ENCODE results near the gene EXOSC7.
"Not testable (repeated sequence)": the region's sequence is repeated elsewhere in the genome, so short reads cannot be mapped to it uniquely, and the experiment has no call there.

EXOSC7 gene

DNA sequence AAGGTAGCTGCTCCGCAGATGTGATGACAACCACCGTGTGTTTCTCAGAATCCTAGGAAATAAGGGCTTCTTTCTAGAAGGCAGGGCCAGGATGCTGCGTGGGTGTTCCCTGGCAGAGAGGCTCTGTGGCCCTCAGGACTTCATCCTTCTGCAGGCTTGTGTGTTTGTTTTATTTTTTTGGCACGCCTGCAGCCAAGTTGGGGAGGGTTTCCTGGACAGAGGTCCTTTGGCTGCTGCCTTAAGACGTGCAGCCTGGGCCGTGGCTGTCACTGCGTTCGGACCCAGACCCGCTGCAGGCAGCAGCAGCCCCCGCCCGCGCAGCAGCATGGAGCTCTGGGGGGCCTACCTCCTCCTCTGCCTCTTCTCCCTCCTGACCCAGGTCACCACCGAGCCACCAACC lies 50.0 kb downstream of the EXOSC7 start, which contains the start of gene CLEC3B:
Gene CLEC3B (plus strand): TSS at position 266 of the 400 bp plus-strand sequence. CDS start 60 bp downstream, at position 326.
- FAIRE-seq: no peak

DNA sequence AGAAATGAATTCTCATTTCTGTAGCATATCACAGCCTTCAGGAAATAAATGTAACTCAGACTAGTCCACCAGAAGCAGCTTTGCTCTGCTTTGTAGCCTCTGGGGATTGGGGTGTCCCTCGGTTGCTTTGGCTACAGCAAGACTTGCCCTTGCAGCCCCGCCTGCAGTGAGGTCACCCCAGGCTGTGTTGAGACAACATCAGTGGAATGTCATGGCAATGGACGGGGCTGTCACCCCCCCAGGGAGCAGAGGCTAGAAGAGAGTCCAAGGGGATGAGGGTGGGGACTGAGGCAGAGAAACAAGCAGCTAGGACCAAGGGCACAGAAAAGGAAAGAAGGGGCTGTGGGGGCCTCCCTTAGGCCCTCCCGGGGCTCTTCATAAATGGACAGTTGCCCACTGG lies 50.9 kb downstream of the EXOSC7 start:
- no peak for FAIRE-seq

DNA sequence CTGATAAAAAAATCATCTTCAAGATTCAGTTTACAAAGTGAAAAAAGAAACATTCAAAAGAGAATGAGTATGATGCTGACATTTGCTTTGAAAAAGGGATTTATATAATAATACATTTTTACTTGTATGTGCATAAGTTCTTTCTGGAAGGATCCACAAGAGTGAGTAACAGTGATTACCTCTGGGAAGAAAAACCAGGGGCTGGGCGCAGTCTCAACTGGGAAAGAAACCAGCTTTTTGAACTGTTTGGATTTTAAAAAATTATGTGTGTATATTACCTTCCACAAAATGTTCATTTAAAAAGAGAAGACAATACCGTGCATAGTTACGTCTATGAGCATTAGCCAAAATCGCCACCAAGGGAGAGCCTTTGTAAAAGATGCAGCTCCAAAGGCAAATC lies 51.4 kb downstream of the EXOSC7 start:
- no peak for FAIRE-seq

DNA sequence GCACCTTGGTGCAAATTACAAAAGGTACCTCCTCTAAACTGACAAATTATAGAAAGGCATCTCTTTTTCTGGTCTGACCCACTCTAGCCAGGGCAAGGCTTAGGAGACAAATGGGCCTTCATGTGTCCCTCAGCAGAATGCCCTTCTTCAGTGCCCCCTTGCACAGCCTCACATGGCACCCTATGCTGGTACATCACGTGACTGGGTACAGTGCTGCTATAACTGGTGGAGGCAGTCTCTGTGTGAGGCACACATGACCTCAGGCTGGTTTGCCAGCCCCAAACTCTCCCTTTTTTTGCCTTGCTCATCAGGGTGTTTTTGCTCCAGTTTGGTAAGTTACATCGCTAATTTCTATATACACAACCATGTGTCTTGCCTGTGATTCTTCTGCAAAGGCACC lies 53.2 kb downstream of the EXOSC7 start:
- FAIRE-seq: no peak

DNA sequence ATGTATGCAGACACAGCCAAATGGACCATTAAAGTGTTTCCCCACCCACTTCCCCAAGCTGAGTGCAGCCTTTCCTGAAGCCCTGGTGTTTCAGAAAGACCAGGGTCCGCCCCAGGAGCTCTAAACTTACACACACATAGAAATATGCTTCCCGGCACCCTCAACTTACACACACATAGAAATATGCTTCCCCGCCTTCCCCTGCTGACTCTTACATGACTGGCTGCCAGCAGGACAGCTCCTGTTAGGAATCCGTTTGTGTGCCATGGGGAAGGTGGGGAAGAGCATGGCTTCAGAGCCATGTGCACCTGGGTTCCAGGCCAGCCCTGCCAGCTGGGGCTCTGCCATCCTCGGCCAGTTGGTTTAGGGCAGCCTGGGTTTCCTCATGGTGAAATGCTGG lies 53.6 kb downstream of the EXOSC7 start:
- no peak for FAIRE-seq

DNA sequence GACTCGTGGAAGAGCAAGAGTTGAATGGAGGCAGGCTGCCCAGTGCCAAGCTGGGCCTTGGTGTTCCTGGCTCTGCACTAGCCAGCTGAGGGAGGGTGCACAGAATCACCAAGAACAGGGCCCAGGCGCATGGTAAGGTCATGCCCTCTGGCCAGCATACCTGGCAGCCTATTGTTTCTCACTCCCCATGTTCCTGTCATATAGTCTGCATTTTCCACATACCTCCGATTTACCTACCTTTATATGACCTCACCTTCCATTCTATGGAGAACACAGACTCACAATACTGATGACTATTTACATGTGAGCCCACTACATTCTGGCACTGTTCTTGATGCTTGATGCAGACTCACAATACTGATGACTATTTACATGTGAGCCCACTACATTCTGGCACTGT lies 55.5 kb downstream of the EXOSC7 start:
- no peak for FAIRE-seq

DNA sequence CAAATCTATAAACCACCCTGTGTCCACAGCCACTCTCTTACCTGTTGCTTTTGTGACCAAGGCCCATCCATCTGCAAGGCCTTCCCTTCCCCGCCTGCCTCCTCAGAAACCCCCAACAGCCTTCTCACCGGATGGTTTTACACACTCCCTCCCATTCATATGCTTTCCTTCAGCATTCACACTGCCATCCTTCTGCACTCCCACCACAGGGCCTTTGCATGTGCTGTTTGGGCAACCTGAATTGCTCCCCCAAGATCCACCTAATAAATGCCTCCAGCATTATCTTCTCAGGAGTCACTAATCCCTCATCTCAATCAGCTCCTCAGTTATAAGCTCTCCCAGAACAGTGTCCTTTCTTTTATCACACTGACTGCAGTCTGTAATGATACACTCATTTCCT lies 56.1 kb downstream of the EXOSC7 start:
- no peak for FAIRE-seq

DNA sequence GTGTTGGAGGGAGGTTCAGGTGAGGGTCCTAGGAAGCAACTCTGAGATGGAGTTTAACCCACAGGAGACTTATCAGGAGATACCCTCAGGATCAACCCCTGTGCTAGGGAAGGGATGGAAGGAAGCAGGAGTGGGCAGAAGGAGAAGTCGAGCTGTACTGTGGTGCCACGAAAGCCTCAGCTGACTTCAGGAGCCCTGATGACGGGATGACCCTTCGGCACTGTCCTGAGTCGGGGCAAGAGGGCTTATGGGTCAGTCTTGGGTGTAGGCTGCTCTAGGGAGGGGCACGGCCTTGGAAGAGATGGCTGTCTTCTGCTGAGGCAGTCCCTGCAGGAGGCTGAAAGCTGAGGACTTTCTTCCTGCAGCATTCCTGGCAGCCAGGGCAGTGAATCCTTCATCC lies 57.7 kb downstream of the EXOSC7 start:
- FAIRE-seq: no peak

DNA sequence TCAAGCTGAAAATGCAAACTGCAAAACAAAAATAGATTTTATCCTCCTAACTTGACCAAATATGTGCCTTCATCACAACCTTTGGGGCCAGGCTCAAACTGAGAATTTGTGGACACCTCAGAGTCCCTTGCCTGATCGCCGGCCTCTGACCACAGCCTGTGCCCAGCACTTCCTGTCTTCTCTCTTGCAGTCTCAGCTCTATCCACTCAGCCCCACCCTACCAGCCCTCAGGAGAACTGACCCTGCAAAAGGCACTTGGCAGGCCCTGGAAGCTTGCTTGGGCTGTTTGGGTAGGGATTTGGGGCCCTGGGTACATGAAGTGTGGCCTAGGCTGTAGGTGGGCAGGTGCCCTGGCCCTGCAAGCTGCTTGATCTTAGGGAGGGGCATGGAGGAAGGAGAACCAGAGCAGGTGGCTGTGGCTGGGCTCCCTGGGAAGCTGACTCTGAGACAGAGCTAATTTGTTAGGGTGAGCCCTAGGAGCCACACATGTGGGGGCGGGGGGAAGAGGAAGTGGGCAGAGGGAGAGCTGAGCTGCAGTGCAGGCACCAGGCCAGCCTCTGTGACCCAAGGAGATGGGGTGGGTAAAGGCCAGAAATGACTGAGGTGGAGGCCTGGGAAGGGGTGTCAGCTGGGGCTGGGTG lies 58.7 kb downstream of the EXOSC7 start:
- no peak for FAIRE-seq

DNA sequence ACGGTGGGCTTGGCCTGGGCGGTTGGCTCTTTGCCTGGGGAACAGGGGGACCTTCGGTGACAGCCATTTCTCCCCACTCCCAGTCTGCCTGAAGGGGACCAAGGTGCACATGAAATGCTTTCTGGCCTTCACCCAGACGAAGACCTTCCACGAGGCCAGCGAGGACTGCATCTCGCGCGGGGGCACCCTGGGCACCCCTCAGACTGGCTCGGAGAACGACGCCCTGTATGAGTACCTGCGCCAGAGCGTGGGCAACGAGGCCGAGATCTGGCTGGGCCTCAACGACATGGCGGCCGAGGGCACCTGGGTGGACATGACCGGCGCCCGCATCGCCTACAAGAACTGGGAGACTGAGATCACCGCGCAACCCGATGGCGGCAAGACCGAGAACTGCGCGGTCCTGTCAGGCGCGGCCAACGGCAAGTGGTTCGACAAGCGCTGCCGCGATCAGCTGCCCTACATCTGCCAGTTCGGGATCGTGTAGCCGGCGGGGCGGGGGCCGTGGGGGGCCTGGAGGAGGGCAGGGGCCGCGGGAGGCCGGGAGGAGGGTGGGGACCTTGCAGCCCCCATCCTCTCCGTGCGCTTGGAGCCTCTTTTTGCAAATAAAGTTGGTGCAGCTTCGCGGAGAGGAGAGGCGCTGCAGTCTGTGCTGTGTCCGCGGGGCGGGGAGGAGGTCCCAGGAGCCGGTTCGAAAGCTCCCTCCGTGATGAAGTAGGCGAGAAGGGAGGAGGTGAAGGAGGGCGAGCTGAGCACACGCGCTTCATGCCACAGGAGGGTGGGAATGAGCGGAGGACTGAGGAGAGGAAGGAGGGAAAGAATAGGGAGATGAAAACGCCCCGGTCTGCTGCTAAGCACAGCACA lies 59.6 kb downstream of the EXOSC7 start:
- FAIRE-seq: no peak

DNA sequence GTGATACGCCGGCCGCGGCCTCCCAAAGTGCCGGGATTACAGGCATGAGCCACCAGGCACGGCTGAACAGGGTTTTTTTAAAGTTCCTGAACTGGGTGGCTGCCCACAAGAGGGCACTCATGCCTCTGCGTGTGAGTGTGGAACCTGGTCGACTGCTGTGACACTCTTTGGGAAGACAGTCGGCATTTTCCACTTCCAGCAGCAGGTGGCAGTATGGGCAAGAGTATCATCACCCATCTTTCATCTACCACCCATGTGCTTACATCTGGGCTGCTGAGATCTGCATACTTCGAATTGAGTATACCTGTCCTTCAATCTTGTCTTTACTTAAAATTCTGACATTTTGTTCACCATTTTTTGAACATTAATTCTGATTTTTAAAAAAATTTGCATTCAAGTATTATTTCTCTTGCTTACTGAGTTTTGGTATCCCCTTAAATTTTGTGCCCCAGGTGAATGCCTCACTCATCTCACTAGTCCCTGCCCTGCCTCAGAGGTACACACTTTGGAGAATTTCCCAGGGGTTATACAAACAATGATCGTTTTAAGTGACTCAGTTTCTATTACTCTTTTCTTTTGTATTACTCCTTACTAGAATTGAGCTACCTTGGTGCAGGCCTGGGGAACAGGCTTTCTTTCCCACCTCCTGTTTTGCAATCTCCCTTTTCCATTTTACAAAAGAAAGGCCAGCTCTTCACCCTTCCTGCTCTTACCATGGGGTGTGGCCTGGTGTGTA lies 61.8 kb downstream of the EXOSC7 start:
- FAIRE-seq: peak; percentile 95

DNA sequence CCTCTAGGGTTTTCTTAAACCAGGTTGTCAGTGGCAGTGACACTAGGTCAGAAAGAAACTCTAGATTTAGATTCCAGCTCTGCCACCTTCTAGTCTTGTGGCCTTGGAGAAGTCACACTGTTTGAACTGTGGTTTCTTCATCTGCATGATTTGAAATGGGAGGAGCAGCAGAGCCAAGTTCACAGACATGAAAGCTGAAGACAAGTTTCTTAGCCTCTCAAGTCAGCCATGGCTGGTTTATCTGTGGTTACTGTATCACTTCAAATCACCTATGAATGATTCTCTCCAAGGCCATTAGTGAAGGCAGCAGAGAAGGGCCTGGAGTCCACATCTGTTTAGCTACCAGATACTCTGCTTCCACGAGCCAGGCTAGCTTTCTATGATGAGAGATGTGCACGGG lies 65.6 kb downstream of the EXOSC7 start:
- no peak for FAIRE-seq

DNA sequence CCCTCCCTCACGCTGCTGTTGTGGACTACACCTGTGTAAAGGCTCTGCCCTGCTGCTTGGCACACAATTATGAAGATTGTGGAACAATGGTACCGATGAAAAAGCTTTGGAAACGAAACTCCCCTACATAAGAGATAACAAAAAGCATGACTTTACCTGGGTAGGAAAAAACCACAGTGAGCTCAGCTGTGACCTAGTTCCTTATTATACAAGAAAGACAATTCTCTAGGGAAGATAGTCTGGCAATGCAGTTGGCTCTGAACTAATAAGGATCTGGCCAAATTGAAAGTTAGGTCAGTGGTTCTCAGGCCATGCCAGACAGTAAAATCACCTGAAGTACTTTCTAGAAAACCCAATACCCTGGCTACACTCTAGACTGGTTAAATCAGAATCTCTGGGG lies 66.1 kb downstream of the EXOSC7 start:
- FAIRE-seq: no peak

DNA sequence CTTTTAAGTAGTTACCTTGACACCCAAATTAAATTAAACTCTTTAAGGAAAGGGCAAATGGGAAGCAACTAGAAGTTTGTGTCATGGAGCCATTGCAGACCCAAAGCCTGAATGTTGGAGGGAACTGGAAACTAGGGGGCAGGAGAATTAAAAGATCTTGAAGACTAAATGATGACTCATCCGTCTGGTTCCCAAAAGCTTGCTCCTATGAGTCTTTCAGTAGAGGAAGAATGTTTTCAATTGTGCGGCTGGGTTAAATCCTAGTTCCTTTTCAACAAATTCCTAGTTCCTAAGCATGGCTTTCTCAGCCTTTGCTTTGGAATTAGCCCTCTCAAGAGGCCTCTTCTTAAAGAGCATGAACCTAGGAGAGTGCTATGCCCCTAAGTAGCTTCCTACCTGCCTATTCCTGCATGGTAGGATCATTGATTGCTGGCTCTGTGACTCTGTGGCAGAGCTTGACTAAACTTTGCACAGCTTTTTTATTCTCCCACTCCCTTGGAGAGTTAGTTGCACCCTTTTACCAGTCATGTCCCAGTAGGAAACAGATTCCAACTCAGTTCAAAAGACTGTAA lies 67.8 kb downstream of the EXOSC7 start:
- no peak for FAIRE-seq

DNA sequence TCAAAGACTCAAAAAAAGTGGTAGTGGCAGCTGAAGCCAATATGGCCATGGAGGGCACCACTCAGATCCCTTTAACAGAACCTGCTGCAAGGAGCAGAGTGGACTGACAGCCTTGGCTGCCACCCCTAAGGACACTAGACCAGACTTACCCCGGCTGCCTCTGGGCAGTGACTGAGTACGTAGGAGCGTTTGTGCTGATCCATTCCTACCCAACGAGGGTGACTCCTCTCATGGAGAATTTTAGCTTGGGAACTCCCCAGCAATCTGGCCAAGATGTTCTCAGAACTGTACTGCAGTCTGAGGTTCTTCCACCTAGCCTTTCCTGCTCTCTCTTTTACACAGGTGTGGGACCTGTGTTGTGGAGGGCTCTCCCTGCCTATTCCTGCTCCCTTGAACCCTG lies 72.2 kb downstream of the EXOSC7 start:
- no peak for FAIRE-seq

DNA sequence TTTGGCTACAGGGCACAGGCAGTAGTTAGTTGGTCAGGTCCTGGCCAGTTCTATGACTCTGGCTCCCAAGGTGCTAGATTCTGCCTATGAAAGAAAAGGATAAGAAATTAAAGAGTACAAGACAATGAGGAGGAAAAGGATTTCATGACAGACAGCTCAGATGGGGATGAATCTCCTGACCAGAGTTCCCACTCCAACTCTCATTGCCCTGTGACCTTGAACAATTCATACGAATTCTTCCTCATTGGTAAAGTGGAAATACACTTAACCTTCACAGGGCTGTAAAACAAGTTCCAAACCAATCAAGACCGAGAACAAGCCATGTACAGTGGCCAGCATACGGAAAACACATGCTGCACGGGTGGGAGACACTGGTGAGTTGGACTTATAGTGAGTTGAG lies 73.8 kb downstream of the EXOSC7 start:
- no peak for FAIRE-seq

DNA sequence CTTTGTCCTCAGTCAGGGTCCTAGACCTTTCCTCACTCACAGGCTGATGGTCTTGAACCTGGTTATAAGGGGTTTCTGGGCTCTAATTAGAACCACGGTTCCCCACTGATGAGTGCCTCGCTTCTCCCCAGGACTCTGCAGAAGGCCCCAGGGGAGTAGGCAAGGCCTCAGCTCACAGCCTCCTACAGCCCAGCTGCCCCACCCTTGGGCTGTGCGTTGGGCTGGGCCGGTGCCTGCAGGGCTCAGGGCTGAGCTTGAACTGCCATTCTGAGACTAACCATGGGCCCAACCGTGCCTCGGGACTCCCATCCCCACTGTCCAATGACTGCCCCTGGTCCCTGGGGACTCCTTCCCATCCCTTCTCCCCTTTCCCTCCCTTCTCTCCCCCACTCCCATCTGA lies 75.6 kb downstream of the EXOSC7 start:
- FAIRE-seq: no peak

DNA sequence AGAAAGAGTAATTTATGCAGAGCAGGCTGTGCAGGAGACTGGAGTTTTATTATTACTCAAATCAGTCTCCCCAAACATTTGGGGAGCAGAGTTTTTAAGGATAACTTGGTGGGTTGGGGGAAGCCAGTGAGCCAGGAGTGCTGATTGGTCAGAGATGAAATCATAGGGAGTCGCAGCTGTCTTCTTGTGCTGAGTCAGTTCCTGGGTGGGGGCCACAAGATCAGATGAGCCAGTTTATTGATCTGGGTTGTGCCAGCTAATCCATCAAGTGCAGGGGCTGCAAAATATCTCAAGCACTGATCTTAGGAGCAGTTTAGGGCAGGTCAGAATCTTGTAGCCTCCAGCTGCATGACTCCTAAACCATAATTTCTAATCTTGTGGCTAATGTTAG lies 77.8 kb downstream of the EXOSC7 start:
- FAIRE-seq: not testable (repeated sequence)

DNA sequence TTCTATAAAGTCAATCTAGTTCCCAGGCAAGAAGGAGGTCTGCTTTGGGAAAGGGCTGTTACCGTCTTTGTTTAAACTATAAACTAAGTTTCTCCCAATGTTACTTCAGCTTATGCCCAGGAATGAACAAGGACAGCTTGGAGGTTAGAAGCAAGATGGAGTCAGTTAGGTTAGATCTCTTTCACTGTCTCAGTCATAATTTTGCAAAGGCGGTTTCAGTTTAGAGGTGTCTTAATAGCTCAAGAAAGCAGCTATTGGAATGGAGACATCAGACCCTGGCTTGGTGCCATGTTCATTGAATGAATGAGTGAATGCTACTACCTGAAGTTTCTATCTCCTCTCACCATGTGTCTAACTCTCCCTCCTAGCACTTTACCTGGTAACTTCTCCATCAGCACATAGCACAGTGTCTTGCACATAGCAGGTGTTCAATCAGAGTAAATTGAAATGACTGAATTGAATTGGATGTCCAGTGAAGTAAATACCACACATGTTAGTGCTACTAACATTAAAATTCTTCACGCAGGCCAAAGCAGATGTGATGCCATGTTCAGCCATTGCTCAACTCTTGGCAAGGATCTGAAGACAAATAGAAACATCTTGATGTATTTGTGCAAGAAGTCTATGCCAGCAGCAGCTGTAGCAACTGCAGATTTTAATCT lies 78.3 kb downstream of the EXOSC7 start:
- FAIRE-seq: no peak

DNA sequence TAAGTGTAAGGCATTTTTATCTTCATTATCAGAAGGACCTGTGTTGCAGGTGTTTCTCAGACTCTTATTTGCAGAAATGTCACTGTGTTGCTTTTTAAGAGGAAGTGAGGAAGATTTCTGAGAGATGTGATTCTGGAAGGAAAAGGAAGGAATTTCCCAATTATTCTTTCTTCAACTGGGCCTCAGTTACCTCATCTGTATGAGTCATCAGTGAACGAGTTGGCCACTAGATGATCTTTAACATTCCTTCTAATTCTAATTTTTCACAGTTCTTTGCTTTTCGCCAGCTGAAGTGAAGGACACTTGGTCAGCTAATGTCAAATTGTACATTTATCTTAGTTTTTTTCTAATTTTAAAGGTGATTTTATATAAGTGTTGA lies 79.0 kb downstream of the EXOSC7 start:
- FAIRE-seq: no peak

DNA sequence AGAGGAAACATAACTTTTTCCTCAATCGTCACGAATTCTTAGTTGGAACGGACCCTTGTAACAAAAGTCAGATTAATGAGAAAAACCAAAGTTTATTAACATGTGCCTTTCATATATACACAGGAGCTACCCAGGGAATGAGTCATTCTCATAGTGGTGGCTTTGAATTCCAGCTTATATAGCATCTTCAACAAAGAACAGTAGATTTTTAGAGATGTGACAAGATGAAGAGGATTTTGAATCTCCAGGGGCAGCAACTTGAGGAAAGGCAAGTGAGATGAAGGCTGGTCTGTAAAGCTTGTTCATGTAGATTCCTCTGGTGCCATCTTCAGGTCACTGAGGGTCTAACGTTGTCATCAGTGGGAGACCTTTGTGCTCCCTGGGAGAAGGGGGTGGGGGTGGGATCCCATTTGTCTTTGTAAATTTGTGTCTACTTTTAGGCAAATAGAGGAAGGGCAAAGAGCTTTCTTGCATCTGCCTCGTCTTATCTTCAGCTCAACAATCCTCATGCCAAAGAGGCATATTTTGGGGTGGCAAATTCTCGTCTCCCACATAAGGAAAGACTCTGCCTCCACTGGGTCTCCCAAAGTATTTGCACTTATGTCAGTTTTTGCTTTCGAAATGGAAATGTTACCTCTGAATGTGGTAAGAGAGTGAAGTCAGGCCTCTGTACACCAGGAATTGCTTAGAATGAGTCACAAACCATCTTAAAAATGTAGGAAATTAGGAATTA lies 79.5 kb downstream of the EXOSC7 start:
- FAIRE-seq: no peak

DNA sequence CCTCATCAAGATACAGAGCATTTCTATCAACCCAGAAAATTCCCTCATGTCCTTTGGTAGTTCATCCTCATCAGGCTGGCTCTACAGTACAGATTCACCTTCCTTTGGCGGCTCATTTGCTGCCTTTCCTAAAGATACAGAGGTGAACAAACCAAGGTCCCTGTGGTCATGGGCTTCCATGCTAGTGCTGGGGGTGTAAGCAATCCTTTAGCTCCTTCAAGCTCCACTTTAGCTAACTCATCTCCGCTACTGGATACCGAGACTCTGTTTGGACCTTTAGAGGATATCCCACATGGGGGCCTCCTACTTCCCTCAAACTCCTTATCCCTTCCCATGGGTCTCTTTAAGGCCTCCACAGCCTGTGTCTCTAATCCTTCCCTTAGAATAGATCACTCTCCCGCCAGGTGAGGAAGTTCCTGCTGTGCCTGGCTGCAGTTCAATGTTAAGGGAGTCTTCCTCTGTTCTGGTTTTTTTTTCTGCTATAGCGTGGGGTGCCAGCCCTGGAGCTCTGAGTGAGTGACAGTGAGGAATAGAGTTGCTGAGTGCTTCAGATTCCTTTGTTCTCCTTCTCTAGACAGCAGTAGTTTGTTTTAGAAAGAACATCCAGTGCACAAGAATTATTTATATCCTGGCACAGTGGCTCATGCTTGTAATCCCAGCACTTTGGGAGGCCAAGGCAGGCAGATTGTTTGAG lies 80.7 kb downstream of the EXOSC7 start:
- FAIRE-seq: no peak
